ENCODE measurements around the gene UBXN4. TPM values are rescaled to one million over a fixed set of nuclear protein-coding genes. Genes with fewer than 3 reads are reported as not detected.
"Not testable (repeated sequence)": the region's sequence is repeated elsewhere in the genome, so short reads cannot be mapped to it uniquely, and the experiment has no call there.

Gene UBXN4
- total and polyA plus RNA-seq, 2 donors from 2014 or later: 33.0 to 96.8 TPM

DNA sequence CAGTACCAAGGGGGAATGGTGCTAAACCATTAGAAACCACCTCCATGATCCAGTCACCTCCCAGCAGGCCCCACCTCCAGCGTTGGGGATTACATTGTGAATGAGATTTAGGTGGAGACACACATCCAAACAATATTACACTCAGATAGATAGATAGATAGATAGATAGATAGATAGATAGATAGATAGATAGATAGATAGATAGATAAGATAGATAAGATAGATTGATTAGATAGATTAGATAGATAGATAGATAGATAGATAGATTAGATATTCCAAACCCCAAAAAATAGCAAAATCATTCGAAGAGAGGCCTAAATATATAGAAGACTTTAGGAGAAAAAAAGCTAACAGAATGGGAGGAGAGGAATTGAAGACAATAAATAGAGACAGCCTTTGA lies 42.8 kb upstream of the UBXN4 start:
- no peak overlapping the region for H3K27ac ChIP-seq (ENCODE audit: low read depth in 2 of 2, low read length in 2 of 2)
- FAIRE-seq: no peak
- H3K9ac ChIP-seq (ENCODE audit: low read length in 3 of 3): no peak overlapping the region
- no peak for DNase-seq
- intact Hi-C loops (cut with DNase I): no loop called here
- H3K4me3 ChIP-seq (ENCODE audit: low read length in 3 of 3): no peak overlapping the region
- H3K4me1 ChIP-seq (ENCODE audit: control insufficient read depth in 2 of 3, insufficient read depth in 2 of 3, low read depth in 1 of 3, low read length in 3 of 3): no peaks in the 10 kb centered on the region
- no peaks in the 10 kb centered on the region for H3K27me3 ChIP-seq (ENCODE audit: control insufficient read depth, insufficient read depth, low read length)
- no peaks in the 10 kb centered on the region for H3K36me3 ChIP-seq (ENCODE audit: control insufficient read depth in 2 of 3, insufficient read depth in 3 of 3, low read length in 3 of 3)
- H3K9me3 ChIP-seq (ENCODE audit: control insufficient read depth in 2 of 3, insufficient read depth in 1 of 3, low read length in 3 of 3): no peaks in the 10 kb centered on the region
- TF ChIP-seq, protein P1, sequence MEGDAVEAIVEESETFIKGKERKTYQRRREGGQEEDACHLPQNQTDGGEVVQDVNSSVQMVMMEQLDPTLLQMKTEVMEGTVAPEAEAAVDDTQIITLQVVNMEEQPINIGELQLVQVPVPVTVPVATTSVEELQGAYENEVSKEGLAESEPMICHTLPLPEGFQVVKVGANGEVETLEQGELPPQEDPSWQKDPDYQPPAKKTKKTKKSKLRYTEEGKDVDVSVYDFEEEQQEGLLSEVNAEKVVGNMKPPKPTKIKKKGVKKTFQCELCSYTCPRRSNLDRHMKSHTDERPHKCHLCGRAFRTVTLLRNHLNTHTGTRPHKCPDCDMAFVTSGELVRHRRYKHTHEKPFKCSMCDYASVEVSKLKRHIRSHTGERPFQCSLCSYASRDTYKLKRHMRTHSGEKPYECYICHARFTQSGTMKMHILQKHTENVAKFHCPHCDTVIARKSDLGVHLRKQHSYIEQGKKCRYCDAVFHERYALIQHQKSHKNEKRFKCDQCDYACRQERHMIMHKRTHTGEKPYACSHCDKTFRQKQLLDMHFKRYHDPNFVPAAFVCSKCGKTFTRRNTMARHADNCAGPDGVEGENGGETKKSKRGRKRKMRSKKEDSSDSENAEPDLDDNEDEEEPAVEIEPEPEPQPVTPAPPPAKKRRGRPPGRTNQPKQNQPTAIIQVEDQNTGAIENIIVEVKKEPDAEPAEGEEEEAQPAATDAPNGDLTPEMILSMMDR (IDR thresholded peaks at IDR 0.05; ENCODE audit: borderline replicate concordance, extremely low read depth, insufficient read depth): no peak

GRCh38 chr2:135701442-135701841 lies 40.2 kb upstream of the UBXN4 start:
- no peaks in the 10 kb centered on the region for H3K36me3 ChIP-seq (ENCODE audit: control insufficient read depth in 2 of 3, insufficient read depth in 3 of 3, low read length in 3 of 3)
- H3K4me1 ChIP-seq (ENCODE audit: control insufficient read depth in 2 of 3, insufficient read depth in 2 of 3, low read depth in 1 of 3, low read length in 3 of 3): no peaks in the 10 kb centered on the region
- no peaks in the 10 kb centered on the region for H3K9me3 ChIP-seq (ENCODE audit: control insufficient read depth in 2 of 3, insufficient read depth in 1 of 3, low read length in 3 of 3)
- no peak for FAIRE-seq
- TF ChIP-seq, protein P1 (IDR thresholded peaks at IDR 0.05; ENCODE audit: borderline replicate concordance, extremely low read depth, insufficient read depth): no peak
- no peak overlapping the region for H3K9ac ChIP-seq (ENCODE audit: low read length in 3 of 3)
- DNase-seq: no peak
- intact Hi-C loops (cut with DNase I): no loop called here
- no peaks in the 10 kb centered on the region for H3K27me3 ChIP-seq (ENCODE audit: control insufficient read depth, insufficient read depth, low read length)
- H3K4me3 ChIP-seq (ENCODE audit: low read length in 3 of 3): no peak overlapping the region
- H3K27ac ChIP-seq (ENCODE audit: low read depth in 2 of 2, low read length in 2 of 2): no peak overlapping the region

GRCh38 chr2:135703300-135703699 lies 38.4 kb upstream of the UBXN4 start:
- no peak overlapping the region for H3K9ac ChIP-seq (ENCODE audit: low read length in 3 of 3)

DNA sequence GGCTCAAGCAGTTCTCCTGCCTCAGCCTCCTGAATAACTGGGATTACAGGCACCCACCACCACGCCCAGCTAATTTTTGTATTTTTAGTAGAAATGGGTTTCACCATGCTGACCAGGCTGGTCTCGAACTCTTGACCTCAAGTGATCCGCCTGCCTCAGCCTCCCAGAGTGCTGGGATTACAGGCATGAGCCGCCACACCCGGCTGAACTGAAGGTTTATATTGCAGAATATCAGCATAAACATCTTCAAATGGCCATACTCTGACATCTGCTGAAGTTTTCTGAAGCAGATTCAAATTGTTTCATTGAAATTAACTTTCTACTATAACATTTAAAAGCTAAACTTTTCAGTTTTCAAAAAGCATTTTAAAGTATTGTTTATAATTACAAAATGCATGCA lies 37.6 kb upstream of the UBXN4 start:
- H3K27me3 ChIP-seq (ENCODE audit: control insufficient read depth, insufficient read depth, low read length); H3K4me1 ChIP-seq (ENCODE audit: control insufficient read depth in 2 of 3, insufficient read depth in 2 of 3, low read depth in 1 of 3, low read length in 3 of 3); H3K9ac ChIP-seq (ENCODE audit: low read length in 3 of 3); H3K4me3 ChIP-seq (ENCODE audit: low read length in 3 of 3); intact Hi-C loops (cut with DNase I); FAIRE-seq; H3K27ac ChIP-seq (ENCODE audit: low read depth in 2 of 2, low read length in 2 of 2); H3K9me3 ChIP-seq (ENCODE audit: control insufficient read depth in 2 of 3, insufficient read depth in 1 of 3, low read length in 3 of 3); DNase-seq; H3K36me3 ChIP-seq (ENCODE audit: control insufficient read depth in 2 of 3, insufficient read depth in 3 of 3, low read length in 3 of 3): not testable (repeated sequence)

More at GRCh38 chr2:135703300-135703699, 38.4 kb upstream of the UBXN4 start:
- DNase-seq (no peak), FAIRE-seq (no peak)
- intact Hi-C loops (cut with DNase I): no loop called here
- H3K4me3 ChIP-seq (ENCODE audit: low read length in 3 of 3): no peak overlapping the region
- TF ChIP-seq, protein P1 (IDR thresholded peaks at IDR 0.05; ENCODE audit: borderline replicate concordance, extremely low read depth, insufficient read depth): no peak
- H3K27me3 ChIP-seq (ENCODE audit: control insufficient read depth, insufficient read depth, low read length): no peaks in the 10 kb centered on the region
- no peaks in the 10 kb centered on the region for H3K4me1 ChIP-seq (ENCODE audit: control insufficient read depth in 2 of 3, insufficient read depth in 2 of 3, low read depth in 1 of 3, low read length in 3 of 3)
- H3K9me3 ChIP-seq (ENCODE audit: control insufficient read depth in 2 of 3, insufficient read depth in 1 of 3, low read length in 3 of 3): no peaks in the 10 kb centered on the region
- no peaks in the 10 kb centered on the region for H3K36me3 ChIP-seq (ENCODE audit: control insufficient read depth in 2 of 3, insufficient read depth in 3 of 3, low read length in 3 of 3)
- no peak overlapping the region for H3K27ac ChIP-seq (ENCODE audit: low read depth in 2 of 2, low read length in 2 of 2)

Measured in kidney (tissue), 14 donors.